Left cardiac atrium (tissue), 4 donors: Measurements from ENCODE around the gene SAMD4A. TPM values are rescaled to one million over a fixed set of nuclear protein-coding genes. Genes with fewer than 3 reads are reported as not detected.

Experiments used
- ATAC-seq, 2 donors: fragments of 200-7000 bp; cut with Tn5 transposase; one replicate each; pipeline ENCODE4 v1.9.1; 2020; ENCODE audit warnings: mild to moderate bottlenecking in 2 of 2, moderate library complexity in 2 of 2
- DNase-seq: peaks from one replicate; pipeline ENCODE4 v3.0.0-alpha.2; 2020
- intact Hi-C, 2 donors: fragments of 100-400 bp; cut with DNase I; formaldehyde crosslinking; loops; one replicate each; pipeline versions ENCODE4 v1.14.1 to v1.15.1; 2022 to 2023
- total RNA-seq, 2 donors: library from RNA; stranded (reverse); fragmentation: NEBNext Ultra II Directional; extraction: Animal tissue kit (Norgen Biotek cat#: 25700); gene quantifications; one replicate each; pipeline ENCODE4 v1.2.1, GENCODE V29; 2021
- donor health status: DM: no; HTN: yes; CAD: no.
- donor health status: DM: no; HTN: yes; CAD: no; lungs with severe emphysema.
- donor health status: DM: yes; HTN: yes; CAD: no.
- donor health status: Dilated cardiomyopathy.

Gene SAMD4A
- total RNA-seq, 2 donors from 2014 or later, result 103 to 118 TPM

DNA sequence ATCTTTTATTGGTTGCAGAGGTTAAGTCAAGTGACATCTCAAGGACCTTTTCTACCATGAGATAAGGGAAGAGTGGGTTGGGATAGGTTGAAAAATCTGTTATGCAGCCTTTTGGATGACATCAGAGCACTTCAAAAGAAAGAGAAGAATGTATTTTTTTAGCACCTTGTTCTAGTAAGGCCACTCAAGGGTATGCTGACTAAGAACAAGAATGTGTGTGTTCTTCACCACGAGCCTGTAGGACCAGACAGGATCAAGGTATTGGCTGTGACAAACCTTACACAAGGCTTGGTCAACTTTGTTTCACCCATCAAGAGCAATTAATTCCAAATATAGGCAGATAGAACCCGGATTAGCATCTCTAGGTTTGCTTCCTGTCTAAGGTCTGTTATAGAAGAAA, 142.5 kb downstream of the SAMD4A start:
- intact Hi-C loops, result no loop called here
- no peak for ATAC-seq
- DNase-seq, result no peak

DNA sequence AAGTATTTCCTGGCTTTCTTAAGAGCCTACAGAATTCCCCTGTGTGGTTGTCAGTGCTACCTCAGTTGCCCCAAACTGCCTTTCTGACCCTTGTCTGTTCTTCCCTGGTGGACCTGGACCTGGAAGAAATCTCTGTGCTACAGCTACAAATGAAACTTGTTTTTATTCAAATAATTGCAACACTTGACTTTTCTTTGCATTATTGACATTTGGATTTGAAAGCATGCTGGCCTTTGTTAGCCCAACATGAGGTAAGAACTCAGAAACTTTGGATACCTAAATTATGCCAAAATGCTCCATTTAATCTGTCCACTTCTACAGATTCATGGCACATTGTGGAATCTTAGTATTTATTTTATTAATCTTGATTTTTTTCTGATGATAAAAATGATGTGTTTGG, 142.9 kb downstream of the SAMD4A start:
- ATAC-seq (no peak), DNase-seq (no peak)
- intact Hi-C loops, result no loop called here

- intact Hi-C loops, result no loop called here
- ATAC-seq (no peak), DNase-seq (no peak)
Observed at GRCh38 chr14:54711312-54711711, 144.4 kb downstream of the SAMD4A start.

- intact Hi-C loops, result no loop called here
- no peak for DNase-seq
- ATAC-seq, result peak in 1 of 2 donors; percentile 15
Observed at GRCh38 chr14:54711812-54712464, 145.0 kb downstream of the SAMD4A start.

DNA sequence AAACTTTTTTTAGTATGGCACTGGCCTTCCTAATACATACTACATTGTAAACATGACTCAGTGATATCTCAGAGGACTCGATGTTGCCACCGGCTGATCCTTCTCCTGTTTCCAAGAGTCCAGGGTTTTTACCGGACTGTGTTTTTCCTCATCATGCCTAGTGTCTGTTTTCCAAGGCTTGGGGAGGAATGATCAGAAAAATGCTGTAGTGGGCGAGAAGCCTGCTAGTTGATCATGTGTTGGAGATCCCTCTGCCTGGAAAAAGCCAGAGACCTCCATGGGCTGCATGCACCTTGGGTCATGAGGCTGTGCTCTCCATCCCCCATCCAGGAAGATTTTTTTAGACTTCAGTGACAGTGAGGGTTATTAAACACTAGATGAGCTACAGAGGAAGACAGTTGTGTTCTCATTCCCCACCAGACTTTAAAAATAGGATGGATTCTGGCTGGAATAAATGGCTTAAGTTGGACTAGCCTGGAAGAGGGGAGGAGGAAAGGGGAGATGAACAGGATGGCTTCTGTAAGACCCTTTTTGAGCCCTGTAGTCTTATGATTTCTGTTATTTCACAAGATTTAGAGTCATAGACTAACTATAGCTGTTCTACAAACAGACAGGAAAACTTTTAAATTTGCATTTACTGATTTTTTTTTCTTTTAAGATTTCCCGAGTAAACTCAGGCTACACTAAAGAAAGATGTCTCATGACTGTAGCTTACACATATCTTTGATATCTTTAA, 145.7 kb downstream of the SAMD4A start:
- intact Hi-C loops, result no loop called here
- DNase-seq, result no peak
- ATAC-seq, result peak; percentile 53 to 68

DNA sequence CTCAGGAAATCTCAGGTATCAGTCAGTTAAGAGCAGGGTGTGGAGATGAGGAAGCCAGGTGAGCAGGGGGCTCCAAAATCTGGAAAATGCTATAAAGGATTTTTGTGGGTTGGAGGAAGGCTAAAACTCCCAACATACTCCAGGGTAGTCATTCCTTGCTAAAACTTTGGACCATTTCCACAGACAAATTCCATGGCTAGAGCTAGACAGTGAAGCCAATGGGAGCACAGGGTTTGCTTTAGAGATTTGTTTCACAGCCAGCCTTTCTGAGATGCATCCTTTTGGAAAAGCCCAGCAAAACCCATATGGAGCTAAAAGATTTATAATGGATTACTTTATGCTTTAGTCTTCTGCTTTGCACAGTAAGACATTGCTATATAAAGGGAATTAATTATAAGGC, 146.5 kb downstream of the SAMD4A start:
- peak; percentile 67 to 73 for ATAC-seq
- intact Hi-C loops, result no loop called here
- no peak for DNase-seq

DNA sequence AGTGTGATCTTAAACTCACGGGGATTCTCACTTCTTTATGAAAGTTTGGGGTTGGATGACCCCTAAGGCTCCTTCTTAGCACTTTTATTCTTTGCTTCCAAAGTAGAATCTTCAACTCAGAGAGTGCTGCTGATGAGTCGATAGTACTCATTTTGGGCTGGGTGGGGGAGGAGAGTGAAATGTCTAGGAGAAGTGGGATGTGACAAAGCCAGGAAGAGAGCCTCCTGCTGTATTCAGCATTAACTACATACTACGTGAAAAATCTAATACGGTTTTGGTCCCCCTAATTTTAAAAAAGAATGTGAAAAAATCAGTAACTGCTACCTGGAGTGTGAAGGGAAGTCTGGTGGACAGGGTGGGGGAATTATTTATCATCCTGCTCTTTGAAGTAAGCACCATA, 148.3 kb downstream of the SAMD4A start:
- ATAC-seq, result peak in 1 of 2 donors; percentile 33
- intact Hi-C loops, result no loop called here
- no peak for DNase-seq

DNA sequence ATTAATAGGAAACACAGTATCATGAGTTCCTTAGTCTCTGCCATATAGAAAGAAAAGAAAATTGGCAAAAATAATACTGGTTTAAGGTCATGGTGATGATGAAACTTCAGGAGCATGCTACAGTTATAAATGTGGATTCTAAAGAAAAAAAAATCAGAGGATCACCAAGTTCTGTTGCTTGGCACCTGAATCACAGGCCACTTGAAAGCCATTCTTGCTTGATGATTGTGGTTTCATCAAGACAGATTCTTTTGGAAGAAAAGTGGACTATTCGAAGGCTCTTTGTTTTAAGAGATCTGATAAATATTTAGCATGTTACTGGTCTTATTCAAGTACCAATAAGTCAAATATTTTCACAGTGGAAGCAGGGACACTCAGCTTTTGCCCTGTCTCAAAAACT, 148.9 kb downstream of the SAMD4A start:
- no peak for ATAC-seq
- intact Hi-C loops, result no loop called here
- DNase-seq, result no peak

GRCh38 chr14:54716862-54717261, 149.9 kb downstream of the SAMD4A start:
- intact Hi-C loops, result no loop called here
- DNase-seq, result no peak
- no peak for ATAC-seq

DNA sequence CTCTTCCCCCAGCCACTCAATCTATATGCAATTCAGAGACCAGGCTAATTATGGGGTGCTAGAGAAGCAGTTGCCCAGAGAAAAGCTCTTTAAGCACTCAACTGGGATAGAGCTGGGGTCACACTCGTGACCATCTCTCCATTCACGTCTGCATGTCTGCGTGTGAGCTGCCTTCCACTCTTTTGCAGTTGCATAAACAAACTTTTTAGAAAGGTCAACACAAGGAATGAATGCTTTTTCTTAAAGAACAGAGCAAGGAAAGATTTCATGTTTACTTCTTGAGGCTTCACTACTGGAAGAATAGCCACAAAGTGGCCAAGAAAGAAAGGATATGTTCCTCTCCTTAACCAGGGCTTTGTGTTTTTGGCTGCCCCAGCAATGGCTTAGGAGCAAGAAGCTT, 151.1 kb downstream of the SAMD4A start:
- DNase-seq, result no peak
- intact Hi-C loops, result no loop called here

GRCh38 chr14:54719406-54719805, 152.5 kb downstream of the SAMD4A start:
- ATAC-seq, result no peak
- intact Hi-C loops, result no loop called here
- DNase-seq, result no peak

More for the DNA sequence above, 151.1 kb downstream of the SAMD4A start:
- no peak for ATAC-seq

- DNase-seq (no peak), ATAC-seq (peak; percentile 48 to 58)
- intact Hi-C loops, result no loop called here
Observed at GRCh38 chr14:54722791-54723432, 156.0 kb downstream of the SAMD4A start.

- DNase-seq (no peak), ATAC-seq (no peak)
- intact Hi-C loops, result no loop called here
Observed at GRCh38 chr14:54724123-54724522, 157.2 kb downstream of the SAMD4A start.

GRCh38 chr14:54724676-54725325, 157.9 kb downstream of the SAMD4A start:
- ATAC-seq (no peak), DNase-seq (no peak)
- intact Hi-C loops, result no loop called here

- intact Hi-C loops, result no loop called here
- DNase-seq (no peak), ATAC-seq (no peak)
Observed at GRCh38 chr14:54725998-54726397, 159.1 kb downstream of the SAMD4A start.

DNA sequence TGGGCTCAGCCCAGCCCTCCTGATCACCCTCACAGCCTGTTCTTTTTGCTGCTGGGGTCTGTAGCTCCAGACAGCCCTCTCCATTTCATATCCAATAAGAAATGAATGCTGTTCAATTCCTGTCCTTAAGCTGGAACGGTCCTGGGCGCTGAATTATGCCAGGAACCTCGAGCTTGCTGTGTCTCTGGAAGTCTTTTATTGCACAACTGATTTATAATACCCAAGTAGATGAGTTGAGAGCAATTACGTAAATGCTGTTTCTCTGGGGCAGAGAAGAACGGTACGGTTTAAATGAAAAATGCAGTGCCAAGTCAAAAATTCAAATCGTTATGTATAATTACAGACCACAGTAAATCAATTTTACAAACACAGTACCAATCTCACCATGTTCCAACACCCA, 161.0 kb downstream of the SAMD4A start:
- intact Hi-C loops, result no loop called here
- no peak for ATAC-seq
- DNase-seq, result no peak

GRCh38 chr14:54728700-54729527, 162.0 kb downstream of the SAMD4A start:
- DNase-seq (no peak), ATAC-seq (no peak)
- intact Hi-C loops, result no loop called here

- DNase-seq, result no peak
- intact Hi-C loops, result no loop called here
- peak; percentile 54 to 58 for ATAC-seq
Observed at GRCh38 chr14:54730156-54730961, 163.4 kb downstream of the SAMD4A start.
